GM12878 (cell line): Measurements from ENCODE around the gene TBCB.

ENCODE experiments used
- EP300 ChIP-seq, 2 experiments: fragments of 150-350 bp in 1 of 2; IDR thresholded peaks; 2 replicates each; pipeline ENCODE4 v1.6.1; 2011 to 2012; ENCODE audit warnings: low read depth in 2 of 2, low read length in 2 of 2, borderline replicate concordance in 1 of 2, improper control_type of control experiment in 1 of 2, inconsistent platforms in 1 of 2; ENCODE audit not compliant: control insufficient read depth in 1 of 2
- HDAC6 ChIP-seq: fragments of 200-600 bp; sonication (generic); IDR thresholded peaks from one replicate; pipeline ENCODE4 v1.8.0; 2017; ENCODE audit warnings: antibody characterized with exemption; ENCODE audit not compliant: unreplicated experiment
- RELA ChIP-seq: fragments of 450-650 bp; IDR thresholded peaks from 2 replicates; pipeline ENCODE4 v1.8.0; 2014; ENCODE audit warnings: borderline replicate concordance; ENCODE audit not compliant: partially characterized antibody
- RFX5 ChIP-seq: IDR thresholded peaks from 2 replicates; pipeline ENCODE4 v1.6.1; 2011; ENCODE audit warnings: low read depth, low read length, improper control_type of control experiment
- RUNX3 ChIP-seq: IDR thresholded peaks from 2 replicates; pipeline ENCODE4 v1.6.1; 2012; ENCODE audit warnings: low read length, inconsistent platforms
- TF ChIP-seq, protein P1 (sequence below), 3 experiments: IDR thresholded peaks in 2 of 3; conservative IDR thresholded peaks in 1 of 3; 2 replicates each; pipeline ENCODE4 v1.5.1; 2011; ENCODE audit warnings: low read depth in 3 of 3, low read length in 3 of 3, mild to moderate bottlenecking in 3 of 3, control low read depth in 2 of 3, moderate library complexity in 2 of 3, inconsistent platforms in 1 of 3, mixed read lengths in 1 of 3; ENCODE audit not compliant: control insufficient read depth in 2 of 3, insufficient read depth in 1 of 3; ENCODE audit errors: extremely low read depth in 1 of 3
- TF ChIP-seq, protein P2 (sequence below): fragments of 450-650 bp; IDR thresholded peaks from 2 replicates; pipeline ENCODE4 v1.6.1; 2017; ENCODE audit warnings: mild to moderate bottlenecking
- TF ChIP-seq, protein P3 (sequence below): fragments of 450-650 bp; IDR thresholded peaks from 2 replicates; pipeline ENCODE4 v1.6.1; 2016; ENCODE audit warnings: mild to moderate bottlenecking
- TF ChIP-seq, protein P4 (sequence below): IDR thresholded peaks from 2 replicates; pipeline ENCODE4 v1.6.1; 2012; ENCODE audit warnings: low read depth, low read length, improper control_type of control experiment
- TF ChIP-seq, protein P5 (sequence below): fragments of 450-650 bp; IDR thresholded peaks from 2 replicates; pipeline ENCODE4 v1.6.1; 2016; ENCODE audit warnings: mild to moderate bottlenecking, moderate library complexity, borderline replicate concordance

DNA sequence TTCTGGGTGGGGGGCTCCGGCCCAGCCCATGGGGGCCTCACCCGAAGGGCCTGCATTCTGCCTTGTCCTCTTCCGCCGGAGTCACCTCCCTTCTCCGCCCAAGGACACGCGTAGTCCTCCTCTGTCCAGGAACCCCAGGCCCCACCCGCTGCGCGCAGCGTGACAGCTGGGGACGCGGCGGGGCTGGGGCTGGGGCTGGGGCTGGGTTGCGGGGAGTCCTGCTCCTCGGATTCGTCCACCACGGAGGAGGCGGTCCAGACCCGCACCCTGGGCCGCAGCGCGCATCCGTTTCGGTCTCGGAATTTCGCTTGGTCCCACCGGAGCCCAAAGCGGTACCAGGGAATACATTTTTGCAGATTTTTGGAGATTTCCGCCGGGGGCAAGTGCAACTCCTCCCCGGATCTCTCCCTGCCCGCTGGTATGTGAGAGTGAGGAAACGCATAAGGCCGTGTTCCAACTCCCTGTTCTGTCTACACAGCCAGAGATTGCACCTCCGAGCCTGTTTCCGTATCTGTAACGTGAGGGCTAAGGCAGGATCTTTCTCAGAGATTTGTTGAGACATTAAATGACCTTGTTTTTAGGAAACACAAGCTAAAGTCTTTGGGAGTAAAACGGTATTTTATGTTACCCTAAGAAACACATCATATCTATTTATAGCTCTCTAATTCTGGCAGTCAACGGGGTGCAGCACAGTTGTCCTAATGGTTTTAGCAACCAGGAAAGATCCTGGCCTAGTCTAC lies 37.3 kb downstream of the TBCB start, which contains the start of gene COX7A1:
- TF ChIP-seq HDAC6 = no peak
- TF ChIP-seq, protein P1, sequence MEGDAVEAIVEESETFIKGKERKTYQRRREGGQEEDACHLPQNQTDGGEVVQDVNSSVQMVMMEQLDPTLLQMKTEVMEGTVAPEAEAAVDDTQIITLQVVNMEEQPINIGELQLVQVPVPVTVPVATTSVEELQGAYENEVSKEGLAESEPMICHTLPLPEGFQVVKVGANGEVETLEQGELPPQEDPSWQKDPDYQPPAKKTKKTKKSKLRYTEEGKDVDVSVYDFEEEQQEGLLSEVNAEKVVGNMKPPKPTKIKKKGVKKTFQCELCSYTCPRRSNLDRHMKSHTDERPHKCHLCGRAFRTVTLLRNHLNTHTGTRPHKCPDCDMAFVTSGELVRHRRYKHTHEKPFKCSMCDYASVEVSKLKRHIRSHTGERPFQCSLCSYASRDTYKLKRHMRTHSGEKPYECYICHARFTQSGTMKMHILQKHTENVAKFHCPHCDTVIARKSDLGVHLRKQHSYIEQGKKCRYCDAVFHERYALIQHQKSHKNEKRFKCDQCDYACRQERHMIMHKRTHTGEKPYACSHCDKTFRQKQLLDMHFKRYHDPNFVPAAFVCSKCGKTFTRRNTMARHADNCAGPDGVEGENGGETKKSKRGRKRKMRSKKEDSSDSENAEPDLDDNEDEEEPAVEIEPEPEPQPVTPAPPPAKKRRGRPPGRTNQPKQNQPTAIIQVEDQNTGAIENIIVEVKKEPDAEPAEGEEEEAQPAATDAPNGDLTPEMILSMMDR (IDR thresholded peaks at IDR 0.05 in 2 of 3, conservative IDR thresholded peaks at IDR 0.05 in 1 of 3; ENCODE audit: control insufficient read depth in 2 of 3, extremely low read depth in 1 of 3, insufficient read depth in 1 of 3, low read depth in 3 of 3, low read length in 3 of 3) = no peak
- TF ChIP-seq, protein P2, sequence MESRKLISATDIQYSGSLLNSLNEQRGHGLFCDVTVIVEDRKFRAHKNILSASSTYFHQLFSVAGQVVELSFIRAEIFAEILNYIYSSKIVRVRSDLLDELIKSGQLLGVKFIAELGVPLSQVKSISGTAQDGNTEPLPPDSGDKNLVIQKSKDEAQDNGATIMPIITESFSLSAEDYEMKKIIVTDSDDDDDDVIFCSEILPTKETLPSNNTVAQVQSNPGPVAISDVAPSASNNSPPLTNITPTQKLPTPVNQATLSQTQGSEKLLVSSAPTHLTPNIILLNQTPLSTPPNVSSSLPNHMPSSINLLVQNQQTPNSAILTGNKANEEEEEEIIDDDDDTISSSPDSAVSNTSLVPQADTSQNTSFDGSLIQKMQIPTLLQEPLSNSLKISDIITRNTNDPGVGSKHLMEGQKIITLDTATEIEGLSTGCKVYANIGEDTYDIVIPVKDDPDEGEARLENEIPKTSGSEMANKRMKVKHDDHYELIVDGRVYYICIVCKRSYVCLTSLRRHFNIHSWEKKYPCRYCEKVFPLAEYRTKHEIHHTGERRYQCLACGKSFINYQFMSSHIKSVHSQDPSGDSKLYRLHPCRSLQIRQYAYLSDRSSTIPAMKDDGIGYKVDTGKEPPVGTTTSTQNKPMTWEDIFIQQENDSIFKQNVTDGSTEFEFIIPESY = no peak
- no peak for TF ChIP-seq RELA
- no peak for TF ChIP-seq RUNX3
- TF ChIP-seq RFX5 = no peak
- TF ChIP-seq, protein P3, sequence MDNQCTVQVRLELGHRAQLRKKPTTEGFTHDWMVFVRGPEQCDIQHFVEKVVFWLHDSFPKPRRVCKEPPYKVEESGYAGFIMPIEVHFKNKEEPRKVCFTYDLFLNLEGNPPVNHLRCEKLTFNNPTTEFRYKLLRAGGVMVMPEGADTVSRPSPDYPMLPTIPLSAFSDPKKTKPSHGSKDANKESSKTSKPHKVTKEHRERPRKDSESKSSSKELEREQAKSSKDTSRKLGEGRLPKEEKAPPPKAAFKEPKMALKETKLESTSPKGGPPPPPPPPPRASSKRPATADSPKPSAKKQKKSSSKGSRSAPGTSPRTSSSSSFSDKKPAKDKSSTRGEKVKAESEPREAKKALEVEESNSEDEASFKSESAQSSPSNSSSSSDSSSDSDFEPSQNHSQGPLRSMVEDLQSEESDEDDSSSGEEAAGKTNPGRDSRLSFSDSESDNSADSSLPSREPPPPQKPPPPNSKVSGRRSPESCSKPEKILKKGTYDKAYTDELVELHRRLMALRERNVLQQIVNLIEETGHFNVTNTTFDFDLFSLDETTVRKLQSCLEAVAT = no peak
- TF ChIP-seq, protein P4, sequence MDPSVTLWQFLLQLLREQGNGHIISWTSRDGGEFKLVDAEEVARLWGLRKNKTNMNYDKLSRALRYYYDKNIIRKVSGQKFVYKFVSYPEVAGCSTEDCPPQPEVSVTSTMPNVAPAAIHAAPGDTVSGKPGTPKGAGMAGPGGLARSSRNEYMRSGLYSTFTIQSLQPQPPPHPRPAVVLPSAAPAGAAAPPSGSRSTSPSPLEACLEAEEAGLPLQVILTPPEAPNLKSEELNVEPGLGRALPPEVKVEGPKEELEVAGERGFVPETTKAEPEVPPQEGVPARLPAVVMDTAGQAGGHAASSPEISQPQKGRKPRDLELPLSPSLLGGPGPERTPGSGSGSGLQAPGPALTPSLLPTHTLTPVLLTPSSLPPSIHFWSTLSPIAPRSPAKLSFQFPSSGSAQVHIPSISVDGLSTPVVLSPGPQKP = no peak
- TF ChIP-seq EP300 (IDR thresholded peaks at IDR 0.05; ENCODE audit: borderline replicate concordance in 1 of 2, control insufficient read depth in 1 of 2, low read depth in 2 of 2, low read length in 2 of 2) = no peak
- TF ChIP-seq, protein P5, sequence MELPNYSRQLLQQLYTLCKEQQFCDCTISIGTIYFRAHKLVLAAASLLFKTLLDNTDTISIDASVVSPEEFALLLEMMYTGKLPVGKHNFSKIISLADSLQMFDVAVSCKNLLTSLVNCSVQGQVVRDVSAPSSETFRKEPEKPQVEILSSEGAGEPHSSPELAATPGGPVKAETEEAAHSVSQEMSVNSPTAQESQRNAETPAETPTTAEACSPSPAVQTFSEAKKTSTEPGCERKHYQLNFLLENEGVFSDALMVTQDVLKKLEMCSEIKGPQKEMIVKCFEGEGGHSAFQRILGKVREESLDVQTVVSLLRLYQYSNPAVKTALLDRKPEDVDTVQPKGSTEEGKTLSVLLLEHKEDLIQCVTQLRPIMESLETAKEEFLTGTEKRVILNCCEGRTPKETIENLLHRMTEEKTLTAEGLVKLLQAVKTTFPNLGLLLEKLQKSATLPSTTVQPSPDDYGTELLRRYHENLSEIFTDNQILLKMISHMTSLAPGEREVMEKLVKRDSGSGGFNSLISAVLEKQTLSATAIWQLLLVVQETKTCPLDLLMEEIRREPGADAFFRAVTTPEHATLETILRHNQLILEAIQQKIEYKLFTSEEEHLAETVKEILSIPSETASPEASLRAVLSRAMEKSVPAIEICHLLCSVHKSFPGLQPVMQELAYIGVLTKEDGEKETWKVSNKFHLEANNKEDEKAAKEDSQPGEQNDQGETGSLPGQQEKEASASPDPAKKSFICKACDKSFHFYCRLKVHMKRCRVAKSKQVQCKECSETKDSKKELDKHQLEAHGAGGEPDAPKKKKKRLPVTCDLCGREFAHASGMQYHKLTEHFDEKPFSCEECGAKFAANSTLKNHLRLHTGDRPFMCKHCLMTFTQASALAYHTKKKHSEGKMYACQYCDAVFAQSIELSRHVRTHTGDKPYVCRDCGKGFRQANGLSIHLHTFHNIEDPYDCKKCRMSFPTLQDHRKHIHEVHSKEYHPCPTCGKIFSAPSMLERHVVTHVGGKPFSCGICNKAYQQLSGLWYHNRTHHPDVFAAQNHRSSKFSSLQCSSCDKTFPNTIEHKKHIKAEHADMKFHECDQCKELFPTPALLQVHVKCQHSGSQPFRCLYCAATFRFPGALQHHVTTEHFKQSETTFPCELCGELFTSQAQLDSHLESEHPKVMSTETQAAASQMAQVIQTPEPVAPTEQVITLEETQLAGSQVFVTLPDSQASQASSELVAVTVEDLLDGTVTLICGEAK = no peak
